ENCODE results near the gene RALGPS2.

The RALGPS2 gene

DNA sequence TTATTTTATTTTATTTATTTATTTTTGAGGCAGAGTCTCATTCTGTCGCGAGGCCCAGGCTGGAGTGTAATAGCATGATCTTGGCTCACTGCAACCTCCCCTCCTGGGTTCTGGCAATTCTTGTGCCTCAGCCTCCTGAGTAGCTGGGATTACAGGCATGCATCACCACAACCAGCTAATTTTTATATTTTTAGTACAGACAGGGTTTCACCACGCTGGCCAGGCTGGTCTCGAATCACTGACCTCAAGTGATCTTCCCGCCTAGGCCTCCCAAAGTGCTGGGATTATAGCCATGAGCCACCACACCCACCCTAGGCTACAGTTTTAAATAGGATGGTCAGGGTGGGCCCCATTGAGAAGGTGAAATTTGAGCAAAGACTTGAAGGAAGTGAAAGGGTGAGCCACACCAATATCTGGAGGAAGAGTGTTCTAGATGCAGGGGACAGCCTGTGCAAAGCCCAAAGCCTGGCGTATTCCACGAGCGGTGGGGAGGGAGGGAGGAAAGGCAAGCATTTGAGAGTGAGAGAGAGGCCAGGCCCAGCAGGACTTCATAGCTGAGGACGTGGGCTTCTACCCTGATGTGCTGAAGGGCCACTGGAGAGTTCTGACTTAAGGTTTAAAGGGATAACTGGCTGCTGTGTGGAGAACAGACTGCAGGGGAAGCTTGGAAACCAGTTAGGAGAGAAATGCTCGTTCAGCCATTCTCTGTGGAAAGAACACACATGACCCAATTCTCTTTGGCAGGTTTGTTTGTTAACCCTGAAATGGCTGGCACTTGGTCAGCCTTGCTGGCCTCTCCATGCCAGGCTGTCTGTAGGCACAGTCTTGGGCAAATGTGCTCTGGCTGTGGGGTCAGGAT, 238.0 kb downstream of the RALGPS2 start:
- DNase-seq (ENCODE audit: low spot score) = no peak

DNA sequence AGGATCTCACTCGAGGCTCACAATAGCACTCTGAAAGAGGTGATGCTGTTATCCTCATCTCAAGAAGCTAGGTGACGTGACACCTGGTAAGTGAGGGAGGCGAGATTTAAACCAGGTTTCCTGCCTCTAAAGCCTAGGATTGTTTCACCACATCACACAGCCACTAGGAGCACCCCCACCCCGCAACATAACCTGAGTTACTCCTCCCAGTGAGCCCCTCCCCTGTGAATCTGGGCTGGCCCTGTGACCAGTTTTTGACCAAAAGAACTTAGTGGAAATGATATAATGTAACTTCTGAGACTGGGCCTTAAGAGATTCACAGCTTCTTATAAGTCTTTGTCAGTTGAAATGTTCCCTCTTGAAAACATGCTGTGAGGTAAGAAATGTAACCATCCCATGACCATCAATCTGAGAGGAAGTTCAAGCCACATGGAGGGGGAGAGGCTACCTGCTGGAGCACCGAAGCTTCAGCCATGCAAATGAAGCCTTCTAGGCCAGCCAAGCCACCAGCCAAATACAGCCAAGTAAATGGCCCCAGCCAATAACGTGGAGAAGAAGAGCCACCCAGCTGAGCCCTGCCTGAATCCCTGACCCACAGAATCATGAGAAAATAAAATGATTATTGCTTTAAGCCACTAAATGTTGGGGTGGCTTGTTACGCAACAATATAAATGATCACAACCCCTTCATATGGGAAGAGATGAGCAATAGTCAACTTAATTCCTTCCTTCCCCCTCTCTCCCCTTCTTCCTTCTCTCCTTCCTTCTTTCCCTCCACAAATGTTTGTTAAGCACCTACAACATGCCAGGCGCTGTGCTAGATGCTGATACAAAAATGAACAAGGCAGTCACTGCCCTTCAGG, 239.7 kb downstream of the RALGPS2 start:
- DNase-seq (ENCODE audit: low spot score) = no peak

DNA sequence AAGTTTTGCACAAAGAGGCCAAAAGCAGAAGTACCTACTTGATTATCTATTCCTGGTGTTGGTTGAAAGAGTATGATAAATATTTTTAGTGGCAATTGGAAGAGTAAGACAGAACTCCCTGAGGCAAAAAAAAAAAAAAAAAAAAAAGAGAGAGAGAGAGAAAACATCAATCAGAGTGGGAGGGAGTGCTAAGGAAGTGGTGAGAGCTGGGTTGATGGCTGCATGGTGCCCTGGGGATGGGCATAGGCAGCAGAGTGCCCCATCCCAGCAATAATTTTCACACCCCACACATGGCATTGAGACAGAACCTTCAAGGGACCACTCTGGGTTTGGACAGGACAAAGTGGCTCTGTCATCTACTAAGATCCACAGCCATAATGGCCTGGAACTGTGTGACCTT, 241.3 kb downstream of the RALGPS2 start:
- peak; percentile 3 for DNase-seq (ENCODE audit: low spot score)

DNA sequence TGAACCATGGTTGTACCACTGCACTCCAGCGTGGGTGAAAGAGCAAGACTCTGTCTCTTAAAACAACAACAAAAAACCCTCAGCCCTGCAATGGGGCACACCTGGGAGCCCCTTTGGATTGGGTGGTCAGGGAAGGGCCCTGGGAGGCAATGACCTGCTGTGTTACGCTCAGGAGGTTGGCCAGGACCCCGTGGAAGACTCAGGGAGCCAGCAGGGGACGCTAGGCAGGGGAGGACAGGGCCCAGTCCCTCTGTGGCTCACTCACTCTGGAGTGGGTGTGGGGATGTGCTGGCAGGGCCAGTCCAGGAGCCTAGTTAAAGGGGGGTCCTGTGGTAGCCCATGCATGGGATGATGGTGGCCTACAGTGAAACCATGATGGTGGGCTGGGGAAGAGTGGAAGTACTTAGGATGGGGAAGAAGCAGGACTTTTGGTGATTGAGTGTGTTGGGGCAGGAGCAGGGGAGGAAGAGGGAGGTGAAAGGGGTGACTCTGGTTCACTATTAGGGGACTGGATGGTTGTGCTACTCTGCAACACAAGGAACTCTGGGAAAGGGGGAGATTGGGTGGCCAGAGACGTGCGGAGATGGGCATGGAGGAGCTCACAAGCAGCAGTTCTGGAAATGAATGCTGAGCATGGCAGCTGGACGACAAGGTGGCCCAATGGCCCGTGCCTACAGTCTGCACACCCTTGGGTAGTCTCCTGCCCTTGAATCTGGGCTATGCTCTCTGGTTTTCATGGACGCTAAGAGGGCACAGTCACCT, 244.4 kb downstream of the RALGPS2 start:
- DNase-seq (ENCODE audit: low spot score) = peak; percentile 4

DNA sequence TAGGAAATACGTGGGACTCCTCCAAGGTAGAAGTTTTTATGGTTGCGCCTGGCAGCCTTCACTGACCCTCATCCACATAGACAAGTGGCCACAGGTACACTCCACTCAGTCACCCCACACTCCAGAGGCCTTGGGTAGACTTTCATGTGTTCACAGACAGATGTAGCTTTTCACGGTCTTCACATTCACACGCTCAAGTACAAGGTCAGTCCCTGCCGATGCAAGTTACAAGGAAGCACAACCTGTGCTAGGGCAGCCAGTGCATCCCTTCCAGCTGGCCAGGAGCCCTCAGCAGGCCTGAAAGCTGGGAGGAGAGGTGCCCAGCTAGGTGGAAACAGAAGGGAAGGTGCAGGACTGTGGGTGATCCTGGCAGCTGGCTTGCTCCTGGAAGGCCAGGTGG, 245.1 kb downstream of the RALGPS2 start:
- DNase-seq (ENCODE audit: low spot score) = no peak
